Neural progenitor cell (in vitro differentiated cells): ENCODE measurements around the gene PCSK5. TPM values are rescaled to one million over a fixed set of nuclear protein-coding genes. Genes with fewer than 3 reads are reported as not detected.

Experiments
- DNase-seq: peaks from one replicate; pipeline ENCODE4 v3.0.0-alpha.2; 2016; ENCODE audit warnings: low spot score
- H2AFZ ChIP-seq: fragments of 200-600 bp; sonication (generic); replicated peaks from 2 replicates; pipeline ENCODE4 v1.6.1; 2016; ENCODE audit warnings: antibody characterized with exemption
- H3F3A ChIP-seq: fragments of 200-600 bp; sonication (generic); 2 replicates; pipeline ENCODE4 v1.6.1; 2016; ENCODE audit warnings: antibody characterized with exemption, low read depth
- H3K27ac ChIP-seq: fragments of 200-600 bp; sonication (generic); 2 replicates; pipeline ENCODE4 v1.5.1; 2016; ENCODE audit warnings: mild to moderate bottlenecking
- H3K27me3 ChIP-seq: fragments of 200-600 bp; sonication (generic); 2 replicates; pipeline ENCODE4 v1.6.1; 2016; ENCODE audit warnings: mild to moderate bottlenecking, moderate library complexity
- H3K36me3 ChIP-seq: fragments of 200-600 bp; sonication (generic); 2 replicates; pipeline ENCODE4 v1.5.1; 2016
- H3K4me1 ChIP-seq: fragments of 200-600 bp; sonication (generic); 2 replicates; pipeline ENCODE4 v1.6.1; 2016; ENCODE audit warnings: mixed run types
- H3K4me2 ChIP-seq: fragments of 200-600 bp; sonication (generic); 2 replicates; pipeline ENCODE4 v1.6.1; 2016
- H3K4me3 ChIP-seq: fragments of 200-600 bp; sonication (generic); 2 replicates; pipeline ENCODE4 v1.5.1; 2016
- H3K79me2 ChIP-seq: fragments of 200-600 bp; sonication (generic); 2 replicates; pipeline ENCODE4 v1.6.1; 2016; ENCODE audit warnings: low read depth
- H3K9ac ChIP-seq: fragments of 200-600 bp; sonication (generic); 2 replicates; pipeline ENCODE4 v1.6.1; 2016
- H3K9me3 ChIP-seq: fragments of 200-600 bp; sonication (generic); 2 replicates; pipeline ENCODE4 v1.5.1; 2016; ENCODE audit warnings: low read depth
- H4K20me1 ChIP-seq: fragments of 200-600 bp; sonication (generic); 2 replicates; pipeline ENCODE4 v1.6.1; 2016; ENCODE audit warnings: low read depth
- H3K27ac Mint-ChIP-seq: 3 replicates; pipeline ENCODE4 v1.8.0; 2021; ENCODE audit warnings: mixed read lengths
- H3K27me3 Mint-ChIP-seq: 2 replicates; pipeline ENCODE4 v1.8.0; 2022; ENCODE audit warnings: low read depth, mild to moderate bottlenecking, inconsistent platforms, moderate library complexity, mixed read lengths; ENCODE audit not compliant: insufficient read depth
- H3K36me3 Mint-ChIP-seq: 3 replicates; pipeline ENCODE4 v1.8.0; 2021; ENCODE audit warnings: mixed read lengths
- H3K4me1 Mint-ChIP-seq: 3 replicates; pipeline ENCODE4 v1.8.0; 2021; ENCODE audit warnings: mixed read lengths
- H3K4me3 Mint-ChIP-seq: 3 replicates; pipeline ENCODE4 v1.8.0; 2021; ENCODE audit warnings: mild to moderate bottlenecking, moderate library complexity, mixed read lengths
- H3K9me3 Mint-ChIP-seq: 3 replicates; pipeline ENCODE4 v1.8.0; 2020; ENCODE audit warnings: mixed read lengths
- EZH2 ChIP-seq: fragments of 200-600 bp; sonication (generic); IDR thresholded peaks from 2 replicates; pipeline ENCODE4 v1.6.1; 2017; ENCODE audit warnings: antibody characterized with exemption, mild to moderate bottlenecking, moderate library complexity
- EZH2phosphoT487 ChIP-seq: fragments of 200-600 bp; sonication (generic); IDR thresholded peaks from 2 replicates; pipeline ENCODE4 v1.6.1; 2017; ENCODE audit warnings: antibody characterized with exemption
- total RNA-seq: library from RNA; depleted of rRNA; stranded (reverse); fragments of >200 nt; gene quantifications from 2 replicates; pipeline ENCODE4 v1.2.3, GENCODE V29; 2015; ENCODE audit warnings: low replicate concordance
- TF ChIP-seq, protein P1 (sequence below): fragments of 200-600 bp; sonication (generic); IDR thresholded peaks from 2 replicates; pipeline ENCODE4 v1.5.1; 2017; ENCODE audit warnings: antibody characterized with exemption, mild to moderate bottlenecking

PCSK5 gene
- total RNA-seq, 1 donor from 2014 or later = 23.4 TPM

DNA sequence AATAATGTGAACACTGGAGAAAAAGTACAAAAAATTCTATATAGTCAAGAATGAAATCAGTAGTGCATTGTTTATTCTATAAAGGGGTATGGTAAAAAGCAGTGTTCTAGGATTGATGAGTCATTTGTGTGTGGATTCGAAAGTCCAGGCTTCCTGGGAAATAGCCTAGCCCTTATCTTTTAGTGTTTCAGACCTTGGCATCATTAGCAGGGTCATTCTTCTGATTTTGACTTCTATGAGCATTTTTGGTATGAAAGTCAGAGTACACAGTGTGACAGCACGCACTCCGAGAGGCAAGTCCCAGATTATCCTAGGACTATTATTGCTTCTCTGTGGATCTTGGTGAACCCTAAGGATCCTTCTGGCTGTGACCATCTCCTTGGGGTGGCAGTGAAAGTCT lies 16.9 kb downstream of the PCSK5 start:
- peaks cover under 1% of the 10 kb centered on the region for H3K4me1 ChIP-seq
- peaks cover 16% of the 10 kb centered on the region for H3K9me3 Mint-ChIP-seq
- no peak overlapping the region for H3K4me3 Mint-ChIP-seq
- no peaks in the 10 kb centered on the region for H3F3A ChIP-seq
- no peak overlapping the region for H3K27ac ChIP-seq
- peaks cover 22% of the 10 kb centered on the region for H3K36me3 Mint-ChIP-seq
- H3K27ac Mint-ChIP-seq = no peak overlapping the region
- H3K4me2 ChIP-seq = no peak overlapping the region
- no peak for DNase-seq
- no peaks in the 10 kb centered on the region for H3K27me3 ChIP-seq
- H2AFZ ChIP-seq = no peak overlapping the region
- no peaks in the 10 kb centered on the region for H3K4me1 Mint-ChIP-seq
- no peaks in the 10 kb centered on the region for H3K36me3 ChIP-seq
- TF ChIP-seq, protein P1, sequence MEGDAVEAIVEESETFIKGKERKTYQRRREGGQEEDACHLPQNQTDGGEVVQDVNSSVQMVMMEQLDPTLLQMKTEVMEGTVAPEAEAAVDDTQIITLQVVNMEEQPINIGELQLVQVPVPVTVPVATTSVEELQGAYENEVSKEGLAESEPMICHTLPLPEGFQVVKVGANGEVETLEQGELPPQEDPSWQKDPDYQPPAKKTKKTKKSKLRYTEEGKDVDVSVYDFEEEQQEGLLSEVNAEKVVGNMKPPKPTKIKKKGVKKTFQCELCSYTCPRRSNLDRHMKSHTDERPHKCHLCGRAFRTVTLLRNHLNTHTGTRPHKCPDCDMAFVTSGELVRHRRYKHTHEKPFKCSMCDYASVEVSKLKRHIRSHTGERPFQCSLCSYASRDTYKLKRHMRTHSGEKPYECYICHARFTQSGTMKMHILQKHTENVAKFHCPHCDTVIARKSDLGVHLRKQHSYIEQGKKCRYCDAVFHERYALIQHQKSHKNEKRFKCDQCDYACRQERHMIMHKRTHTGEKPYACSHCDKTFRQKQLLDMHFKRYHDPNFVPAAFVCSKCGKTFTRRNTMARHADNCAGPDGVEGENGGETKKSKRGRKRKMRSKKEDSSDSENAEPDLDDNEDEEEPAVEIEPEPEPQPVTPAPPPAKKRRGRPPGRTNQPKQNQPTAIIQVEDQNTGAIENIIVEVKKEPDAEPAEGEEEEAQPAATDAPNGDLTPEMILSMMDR = no peak
- no peak for TF ChIP-seq EZH2
- no peak for TF ChIP-seq EZH2phosphoT487
- H3K9ac ChIP-seq = no peak overlapping the region
- peaks cover 4% of the 10 kb centered on the region for H3K27me3 Mint-ChIP-seq
- peaks cover 82% of the 10 kb centered on the region for H3K79me2 ChIP-seq
- H3K4me3 ChIP-seq = no peak overlapping the region
- no peaks in the 10 kb centered on the region for H3K9me3 ChIP-seq
- no peaks in the 10 kb centered on the region for H4K20me1 ChIP-seq

DNA sequence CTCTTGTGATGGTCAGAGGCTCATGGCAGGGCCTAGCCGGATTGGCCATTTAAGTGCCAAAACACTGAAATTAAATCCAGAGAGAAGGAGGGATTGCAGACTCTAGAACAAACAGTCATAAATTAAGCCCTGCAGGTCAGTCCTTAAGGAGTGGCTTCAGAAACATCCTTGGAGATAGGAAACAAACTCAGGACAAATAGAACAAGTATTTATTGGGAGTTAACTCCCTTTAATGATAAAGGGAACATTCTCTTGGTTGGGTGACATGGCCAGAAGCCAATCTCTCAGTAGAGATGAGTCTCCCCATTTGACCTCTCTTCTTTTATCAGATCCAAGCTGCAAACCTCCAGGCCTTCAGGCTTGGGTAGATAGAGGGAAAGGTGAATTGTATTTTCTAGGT lies 17.4 kb downstream of the PCSK5 start:
- Histone ChIP-seq H3K4me1 (peaks cover 7% of the 10 kb centered on the region), H3K27me3 (no peaks in the 10 kb centered on the region), H3K9ac (no peak overlapping the region), H3K4me2 (no peak overlapping the region), H3K27ac (no peak overlapping the region), H3F3A (no peaks in the 10 kb centered on the region), H2AFZ (no peak overlapping the region), H3K9me3 (no peaks in the 10 kb centered on the region), H3K36me3 (no peaks in the 10 kb centered on the region), H3K4me3 (no peak overlapping the region), H3K79me2 (peaks cover 87% of the 10 kb centered on the region), H4K20me1 (no peaks in the 10 kb centered on the region)
- Mint-ChIP-seq H3K27me3 (peaks cover 4% of the 10 kb centered on the region), H3K4me3 (no peak overlapping the region), H3K9me3 (peaks cover 16% of the 10 kb centered on the region), H3K36me3 (peaks cover 19% of the 10 kb centered on the region), H3K27ac (no peak overlapping the region), H3K4me1 (no peaks in the 10 kb centered on the region)
- TF ChIP-seq EZH2 = no peak
- TF ChIP-seq, protein P1 = no peak
- TF ChIP-seq EZH2phosphoT487 = no peak
- DNase-seq = no peak

DNA sequence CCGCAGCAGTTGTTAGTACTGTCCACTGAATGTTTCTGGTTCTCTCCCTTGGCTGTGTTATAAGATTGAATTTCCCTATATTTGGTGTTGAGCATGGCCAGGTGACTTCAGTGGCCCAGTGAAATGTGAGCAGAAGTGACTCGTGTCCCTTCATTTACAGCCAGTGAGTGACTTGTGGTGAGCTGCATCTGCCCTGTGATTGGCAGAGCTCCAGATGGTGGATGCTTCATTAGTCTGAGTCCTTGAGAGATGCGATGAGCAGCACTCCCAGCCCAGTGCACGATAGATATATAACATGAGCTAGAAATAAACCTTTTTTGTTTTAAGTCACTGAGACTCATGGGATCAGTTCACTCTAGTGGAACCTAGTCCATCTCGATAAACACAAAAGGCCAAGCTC lies 19.3 kb downstream of the PCSK5 start:
- H3K27me3 ChIP-seq = no peaks in the 10 kb centered on the region
- Mint-ChIP-seq H3K4me3 (no peak overlapping the region), H3K4me1 (no peaks in the 10 kb centered on the region), H3K36me3 (peaks cover 19% of the 10 kb centered on the region), H3K27ac (no peak overlapping the region), H3K9me3 (peaks cover 16% of the 10 kb centered on the region), H3K27me3 (peaks cover 4% of the 10 kb centered on the region)
- H3F3A ChIP-seq = no peaks in the 10 kb centered on the region
- TF ChIP-seq EZH2 = no peak
- no peak for TF ChIP-seq EZH2phosphoT487
- TF ChIP-seq, protein P1 = no peak
- H3K9ac ChIP-seq = no peak overlapping the region
- no peak for DNase-seq
- no peaks in the 10 kb centered on the region for H3K36me3 ChIP-seq
- no peak overlapping the region for H3K4me3 ChIP-seq
- H3K4me1 ChIP-seq = peaks cover 7% of the 10 kb centered on the region
- peaks cover 88% of the 10 kb centered on the region for H3K79me2 ChIP-seq
- H4K20me1 ChIP-seq = peaks cover 3% of the 10 kb centered on the region
- H3K4me2 ChIP-seq = no peak overlapping the region
- no peaks in the 10 kb centered on the region for H3K9me3 ChIP-seq
- no peak overlapping the region for H3K27ac ChIP-seq
- no peak overlapping the region for H2AFZ ChIP-seq
